ENCODE results near the gene CYB561D2. TPM values are rescaled to one million over a fixed set of nuclear protein-coding genes. Genes with fewer than 3 reads are reported as not detected.

CYB561D2 gene
- total and polyA plus RNA-seq, 8 donors, result 8.6 to 30.4 (median 14.0) TPM

DNA sequence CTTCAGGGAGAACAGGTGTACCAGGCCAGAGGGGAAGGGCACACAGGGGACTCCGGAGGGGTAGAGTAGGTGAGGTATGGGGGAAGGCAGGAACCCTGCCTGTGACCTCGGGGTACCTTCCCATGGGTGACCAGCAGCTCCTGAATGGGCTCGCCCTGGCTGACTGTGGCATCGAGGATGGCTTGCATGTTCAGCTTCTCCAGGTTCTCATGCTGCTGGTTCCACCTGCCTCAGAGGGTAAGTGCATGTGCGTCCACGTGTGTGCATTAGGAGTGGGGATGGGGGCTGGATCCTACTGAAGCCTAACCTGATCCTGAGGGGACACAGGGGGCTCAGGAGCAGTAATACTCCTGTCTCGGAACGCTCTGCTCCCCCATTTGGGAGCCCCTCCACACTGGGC lies 5.7 kb upstream of the CYB561D2 start:
- H3K27ac ChIP-seq, result no peak overlapping the region
- H3K36me3 ChIP-seq, result peaks cover 0 to 9% (median 0%) of the 10 kb centered on the region in 3 donors
- H3K4me1 ChIP-seq, result peaks cover 0 to 12% (median 7%) of the 10 kb centered on the region in 3 donors
- H3K27me3 ChIP-seq, result no peaks in the 10 kb centered on the region
- ATAC-seq (no peak), FAIRE-seq (no peak), DNase-seq (no peak)
- intact Hi-C loops (cut with DNase I), result loop anchor here in 2 of 3 donors (5.0 to 10.0 kb wide), 2 partner anchors 197 to 210 kb away; no protein-coding TSS in a partner anchor
- 75 to 86% methylated on average over 8 of the region's 8 CpGs for WGBS, 2 donors
- H3K9me3 ChIP-seq, result no peaks in the 10 kb centered on the region
- TF ChIP-seq, protein P1, sequence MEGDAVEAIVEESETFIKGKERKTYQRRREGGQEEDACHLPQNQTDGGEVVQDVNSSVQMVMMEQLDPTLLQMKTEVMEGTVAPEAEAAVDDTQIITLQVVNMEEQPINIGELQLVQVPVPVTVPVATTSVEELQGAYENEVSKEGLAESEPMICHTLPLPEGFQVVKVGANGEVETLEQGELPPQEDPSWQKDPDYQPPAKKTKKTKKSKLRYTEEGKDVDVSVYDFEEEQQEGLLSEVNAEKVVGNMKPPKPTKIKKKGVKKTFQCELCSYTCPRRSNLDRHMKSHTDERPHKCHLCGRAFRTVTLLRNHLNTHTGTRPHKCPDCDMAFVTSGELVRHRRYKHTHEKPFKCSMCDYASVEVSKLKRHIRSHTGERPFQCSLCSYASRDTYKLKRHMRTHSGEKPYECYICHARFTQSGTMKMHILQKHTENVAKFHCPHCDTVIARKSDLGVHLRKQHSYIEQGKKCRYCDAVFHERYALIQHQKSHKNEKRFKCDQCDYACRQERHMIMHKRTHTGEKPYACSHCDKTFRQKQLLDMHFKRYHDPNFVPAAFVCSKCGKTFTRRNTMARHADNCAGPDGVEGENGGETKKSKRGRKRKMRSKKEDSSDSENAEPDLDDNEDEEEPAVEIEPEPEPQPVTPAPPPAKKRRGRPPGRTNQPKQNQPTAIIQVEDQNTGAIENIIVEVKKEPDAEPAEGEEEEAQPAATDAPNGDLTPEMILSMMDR (IDR thresholded peaks at IDR 0.05), result no peak
- H3K4me3 ChIP-seq, result peak overlapping the region in 2 of 4 donors; percentile 14 to 27

DNA sequence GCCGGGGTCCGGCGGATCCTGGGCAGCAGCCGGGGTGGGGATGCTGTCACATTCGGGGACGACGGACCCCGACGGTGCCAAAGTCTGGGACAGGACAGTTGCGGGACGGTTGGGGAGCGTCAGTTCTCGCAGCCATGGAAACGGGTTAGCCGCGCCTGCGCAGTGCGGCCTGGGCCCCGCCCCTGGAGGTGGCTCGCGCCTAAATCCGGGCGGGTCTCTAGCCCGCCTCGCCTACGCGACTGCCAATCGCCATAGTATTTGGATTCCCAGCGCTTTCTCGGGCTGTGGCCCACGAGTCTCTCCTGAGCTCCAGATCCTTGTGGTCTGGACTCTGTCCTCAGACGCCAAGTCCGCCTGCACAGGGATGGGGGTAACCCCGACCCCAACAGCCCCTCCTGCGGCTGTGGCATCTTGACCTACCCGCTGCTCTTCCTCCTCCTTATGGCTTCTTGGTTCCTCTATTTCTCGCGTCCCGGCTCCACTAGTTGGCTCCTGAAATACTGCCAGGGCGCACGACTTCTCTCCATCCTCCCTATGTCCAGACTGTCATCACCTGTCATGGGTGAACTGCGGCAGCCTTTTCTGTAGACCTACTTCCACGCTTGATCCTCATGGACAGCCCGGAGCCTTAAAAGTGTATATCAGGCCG lies 5.0 kb upstream of the CYB561D2 start, which contains the start of gene ZMYND10:
TSS of gene ZMYND10 (minus strand) at position 147 of the 649 bp plus-strand sequence. CDS start 153 bp downstream, outside the sequence.
- Histone ChIP-seq H3K27me3 (no peaks in the 10 kb centered on the region), H3K4me3 (peak within 1 kb of the TSS in 2 of 4 donors; percentile 14 to 27), H3K9me3 (no peaks in the 10 kb centered on the region), H3K27ac (no peak within 1 kb of the TSS), H3K4me1 (peaks cover 0 to 12% (median 7%) of the 10 kb centered on the region in 3 donors), H3K36me3 (peaks cover 0 to 9% (median 0%) of the 10 kb centered on the region in 3 donors)
- TF ChIP-seq, protein P1 (IDR thresholded peaks at IDR 0.05), result no peak
- WGBS, 2 donors, result 25 to 30% methylated on average over 45 of the region's 45 CpGs
- peak in 2 of 6 donors; percentile 59 to 75 for DNase-seq
- intact Hi-C loops (cut with DNase I), result loop anchor here in 2 of 3 donors (5.0 to 10.0 kb wide), 2 partner anchors 197 to 209 kb away; no protein-coding TSS in a partner anchor
- no peak for FAIRE-seq
- peak in 2 of 4 donors; percentile 10 to 20 for ATAC-seq

DNA sequence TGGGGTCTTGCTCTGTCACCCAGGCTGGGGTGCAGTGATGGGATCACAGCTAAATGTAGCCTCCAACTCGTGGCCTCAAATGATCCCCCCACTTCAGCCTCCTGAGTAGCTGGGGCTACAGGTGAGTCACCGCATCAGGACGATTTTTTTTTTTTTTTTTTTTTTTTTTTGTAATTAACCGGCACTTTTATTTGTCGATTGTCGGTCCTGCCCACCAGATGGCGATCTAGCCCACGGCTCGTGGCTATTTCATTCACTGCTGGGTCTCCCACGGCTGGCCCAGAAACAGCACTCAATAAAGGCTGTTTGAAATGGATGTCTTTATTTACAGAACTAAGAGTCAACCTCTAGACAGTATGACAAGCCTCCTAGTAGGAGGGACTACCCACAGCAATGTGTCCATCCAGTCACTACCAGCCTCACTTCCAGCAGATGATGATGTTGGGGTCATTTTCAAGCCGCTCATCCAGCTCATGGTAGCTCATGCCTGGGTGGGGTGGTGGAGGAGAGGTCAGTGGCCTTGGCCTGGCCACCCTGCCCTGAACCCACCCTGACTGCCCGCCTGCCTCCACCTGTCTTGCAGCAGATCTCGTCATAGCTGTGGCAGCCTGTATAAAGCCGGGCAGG lies 3.4 kb upstream of the CYB561D2 start:
- ATAC-seq, result peak in 3 of 4 donors; percentile 7 to 15 (median 12)
- peak in 4 of 6 donors; percentile 70 to 84 (median 80) for DNase-seq
- Histone ChIP-seq H3K9me3 (no peaks in the 10 kb centered on the region), H3K36me3 (peaks cover 0 to 9% (median 0%) of the 10 kb centered on the region in 3 donors), H3K27ac (no peak overlapping the region), H3K4me3 (no peak overlapping the region), H3K27me3 (no peaks in the 10 kb centered on the region), H3K4me1 (peaks cover 0 to 22% (median 7%) of the 10 kb centered on the region in 3 donors)
- intact Hi-C loops (cut with DNase I), result loop anchor here in 2 of 3 donors (5.0 to 10.0 kb wide), 2 partner anchors 195 to 208 kb away; no protein-coding TSS in a partner anchor
- 26 to 30% methylated on average over 12 to 14 of the region's 14 CpGs for WGBS, 2 donors
- TF ChIP-seq, protein P1 (IDR thresholded peaks at IDR 0.05), result peak; percentile 25 to 49 (median 36)
- peak; percentile 37 for FAIRE-seq

DNA sequence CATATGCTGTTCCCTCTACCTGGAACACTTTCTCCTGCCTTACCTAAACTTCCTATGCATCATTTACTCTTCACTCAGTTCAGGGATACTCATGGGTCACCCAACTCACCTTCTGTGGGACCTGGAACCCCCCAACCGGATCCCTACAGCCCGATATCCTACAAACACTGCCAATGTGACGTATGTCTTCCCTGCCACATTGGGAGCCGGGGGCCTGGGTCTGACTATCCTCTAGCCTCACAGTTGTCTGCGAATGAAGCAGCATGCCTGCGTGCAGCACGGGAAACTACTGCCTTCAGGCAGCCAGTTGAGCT lies 492 bp upstream of the CYB561D2 start:
- intact Hi-C loops (cut with DNase I), result no loop called here
- H3K9me3 ChIP-seq, result no peaks in the 10 kb centered on the region
- 4% methylated on average over 7 of the region's 7 CpGs for WGBS, 2 donors
- DNase-seq (no peak), FAIRE-seq (no peak), ATAC-seq (no peak)
- H3K4me1 ChIP-seq, result peaks cover 0 to 32% (median 11%) of the 10 kb centered on the region in 3 donors
- peak overlapping the region; percentile 45 to 69 (median 56) for H3K4me3 ChIP-seq
- no peaks in the 10 kb centered on the region for H3K27me3 ChIP-seq
- peak overlapping the region; percentile 82 to 94 (median 92) for H3K27ac ChIP-seq
- peaks cover 3 to 30% (median 7%) of the 10 kb centered on the region in 3 donors for H3K36me3 ChIP-seq
- TF ChIP-seq, protein P1 (IDR thresholded peaks at IDR 0.05), result no peak
